SK-N-SH treated with all-trans-retinoic acid at 6 μM for 48 hours (cell line): ENCODE results near the gene RPP25L.

ENCODE experiments used
- ATAC-seq: fragments of 200-7000 bp; cut with Tn5 transposase; 3 replicates; pipeline ENCODE4 v1.9.1; 2020; ENCODE audit warnings: mild to moderate bottlenecking, moderate library complexity
- ARNTL ChIP-seq: fragments of 450-650 bp; formaldehyde crosslinking; IDR thresholded peaks from 2 replicates; pipeline ENCODE4 v1.5.0; 2020; ENCODE audit warnings: low read depth, mild to moderate bottlenecking, moderate library complexity, borderline replicate concordance
- BACH2 ChIP-seq: fragments of 250-450 bp; sonication (Bioruptor Pico); IDR thresholded peaks from 2 replicates; pipeline ENCODE4 v1.9.0; 2021; ENCODE audit warnings: mild to moderate bottlenecking, borderline replicate concordance
- CREB5 ChIP-seq: fragments of 250-450 bp; sonication (Bioruptor Pico); IDR thresholded peaks from 2 replicates; pipeline ENCODE4 v1.5.1; 2020; ENCODE audit warnings: low read depth, mild to moderate bottlenecking, moderate library complexity
- CSDC2 ChIP-seq: fragments of 250-450 bp; sonication (Bioruptor Pico); IDR thresholded peaks from 2 replicates; pipeline ENCODE4 v1.5.0; 2020; ENCODE audit warnings: mild to moderate bottlenecking, moderate library complexity
- CSRNP3 ChIP-seq: fragments of 250-450 bp; sonication (Bioruptor Pico); IDR thresholded peaks from 2 replicates; pipeline ENCODE4 v1.5.1; 2021; ENCODE audit warnings: mild to moderate bottlenecking, moderate library complexity
- ESRRG ChIP-seq: fragments of 250-450 bp; sonication (Bioruptor Pico); IDR thresholded peaks from 2 replicates; pipeline ENCODE4 v1.6.1; 2021; ENCODE audit warnings: mild to moderate bottlenecking
- GLIS3 ChIP-seq: fragments of 250-450 bp; sonication (Bioruptor Pico); IDR thresholded peaks from 2 replicates; pipeline ENCODE4 v1.5.0; 2020; ENCODE audit warnings: mild to moderate bottlenecking, moderate library complexity
- ISL1 ChIP-seq: fragments of 250-450 bp; sonication (Bioruptor Pico); IDR thresholded peaks from 2 replicates; pipeline ENCODE4 v2.1.2; 2022; ENCODE audit warnings: mild to moderate bottlenecking, moderate library complexity
- OSR1 ChIP-seq: fragments of 250-450 bp; sonication (Bioruptor Pico); IDR thresholded peaks from 2 replicates; pipeline ENCODE4 v1.8.0; 2022; ENCODE audit warnings: moderate library complexity, mild to moderate bottlenecking, inconsistent platforms
- POU6F1 ChIP-seq: fragments of 250-450 bp; sonication (Bioruptor Pico); IDR thresholded peaks from 2 replicates; pipeline ENCODE4 v1.8.0; 2021; ENCODE audit warnings: low read depth, mild to moderate bottlenecking, moderate library complexity, borderline replicate concordance
- PPARA ChIP-seq: fragments of 250-450 bp; sonication (Bioruptor Pico); IDR thresholded peaks from 2 replicates; pipeline ENCODE4 v1.5.0; 2020; ENCODE audit warnings: mild to moderate bottlenecking, borderline replicate concordance
- RARB ChIP-seq: fragments of 250-450 bp; sonication (Bioruptor Pico); IDR thresholded peaks from 2 replicates; pipeline ENCODE4 v1.8.0; 2021; ENCODE audit warnings: mild to moderate bottlenecking, moderate library complexity
- SNAI2 ChIP-seq: fragments of 250-450 bp; sonication (Bioruptor Pico); IDR thresholded peaks from 2 replicates; pipeline ENCODE4 v1.5.0; 2020; ENCODE audit warnings: mild to moderate bottlenecking, moderate library complexity
- TCF4 ChIP-seq: fragments of 250-450 bp; sonication (Bioruptor Pico); IDR thresholded peaks from 2 replicates; pipeline ENCODE4 v1.8.0; 2021; ENCODE audit warnings: mild to moderate bottlenecking, moderate library complexity, borderline replicate concordance
- TOX ChIP-seq: fragments of 250-450 bp; sonication (Bioruptor Pico); IDR thresholded peaks from 2 replicates; pipeline ENCODE4 v1.8.0; 2021; ENCODE audit warnings: mild to moderate bottlenecking, moderate library complexity, borderline replicate concordance
- TSHZ2 ChIP-seq: fragments of 250-450 bp; sonication (Bioruptor Pico); IDR thresholded peaks from 2 replicates; pipeline ENCODE4 v1.5.0; 2020; ENCODE audit warnings: mild to moderate bottlenecking, moderate library complexity
- ZC3H10 ChIP-seq: fragments of 250-450 bp; sonication (Bioruptor Pico); IDR thresholded peaks from 2 replicates; pipeline ENCODE4 v1.5.1; 2021; ENCODE audit warnings: mild to moderate bottlenecking, moderate library complexity
- ZFP3 ChIP-seq: fragments of 250-450 bp; sonication (Bioruptor Pico); IDR thresholded peaks from 2 replicates; pipeline ENCODE4 v1.5.0; 2020; ENCODE audit warnings: mild to moderate bottlenecking, moderate library complexity
- ZNF565 ChIP-seq: fragments of 450-650 bp; formaldehyde crosslinking; conservative IDR thresholded peaks from 2 replicates; pipeline ENCODE4 v1.5.0; 2020; ENCODE audit warnings: low read depth, mild to moderate bottlenecking, moderate library complexity
- ZNF70 ChIP-seq: fragments of 450-650 bp; formaldehyde crosslinking; IDR thresholded peaks from 2 replicates; pipeline ENCODE4 v1.5.0; 2020; ENCODE audit warnings: mild to moderate bottlenecking, moderate library complexity
- TF ChIP-seq, protein P1 (sequence below): fragments of 250-450 bp; sonication (Bioruptor Pico); IDR thresholded peaks from 2 replicates; pipeline ENCODE4 v1.8.0; 2020; ENCODE audit warnings: mild to moderate bottlenecking, moderate library complexity, borderline replicate concordance

RPP25L gene

GRCh38 chr9:34648673-34649072, 36.8 kb upstream of the RPP25L start:
- no peak for ATAC-seq

DNA sequence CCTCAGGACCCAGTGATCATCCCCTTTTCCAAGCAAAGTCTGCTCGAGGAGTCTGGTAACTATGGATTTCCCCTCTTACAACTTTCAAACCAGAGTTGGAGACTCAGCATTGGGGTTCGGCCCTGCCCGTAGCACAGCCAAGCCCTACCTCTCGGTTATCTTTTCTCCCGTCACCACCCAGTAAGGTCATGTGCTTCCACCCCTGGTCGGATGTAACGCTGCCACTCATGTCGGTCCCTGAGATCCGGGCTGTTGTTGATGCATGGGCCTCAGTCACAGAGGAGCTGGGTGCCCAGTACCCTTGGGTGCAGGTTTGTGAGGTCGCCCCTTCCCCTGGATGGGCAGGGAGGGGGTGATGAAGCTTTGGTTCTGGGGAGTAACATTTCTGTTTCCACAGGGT, 35.8 kb upstream of the RPP25L start:
- ATAC-seq = no peak
- TF ChIP-seq ARNTL (CRISPR knock-in tag) (no peak), CSRNP3 (CRISPR knock-in tag) (no peak), ISL1 (CRISPR knock-in tag) (no peak), ZNF70 (CRISPR knock-in tag) (no peak), RARB (CRISPR knock-in tag) (no peak), ESRRG (CRISPR knock-in tag) (no peak), TOX (CRISPR knock-in tag) (no peak), ZNF565 (CRISPR knock-in tag) (no peak), TSHZ2 (CRISPR knock-in tag) (no peak), ZFP3 (CRISPR knock-in tag) (no peak), OSR1 (CRISPR knock-in tag) (no peak)
- TF ChIP-seq, all 23 proteins: peak for 0

More at GRCh38 chr9:34648673-34649072, 36.8 kb upstream of the RPP25L start:
- TF ChIP-seq TOX (CRISPR knock-in tag) (no peak), TSHZ2 (CRISPR knock-in tag) (no peak), CSDC2 (CRISPR knock-in tag) (no peak), POU6F1 (CRISPR knock-in tag) (no peak), ESRRG (CRISPR knock-in tag) (no peak), ARNTL (CRISPR knock-in tag) (no peak), TCF4 (CRISPR knock-in tag) (no peak), ZC3H10 (CRISPR knock-in tag) (no peak), CREB5 (CRISPR knock-in tag) (no peak), PPARA (no peak), BACH2 (CRISPR knock-in tag) (no peak), SNAI2 (CRISPR knock-in tag) (no peak), ZNF70 (CRISPR knock-in tag) (no peak), GLIS3 (CRISPR knock-in tag) (no peak), ZNF565 (CRISPR knock-in tag) (no peak), OSR1 (CRISPR knock-in tag) (no peak)
- TF ChIP-seq, protein P1, sequence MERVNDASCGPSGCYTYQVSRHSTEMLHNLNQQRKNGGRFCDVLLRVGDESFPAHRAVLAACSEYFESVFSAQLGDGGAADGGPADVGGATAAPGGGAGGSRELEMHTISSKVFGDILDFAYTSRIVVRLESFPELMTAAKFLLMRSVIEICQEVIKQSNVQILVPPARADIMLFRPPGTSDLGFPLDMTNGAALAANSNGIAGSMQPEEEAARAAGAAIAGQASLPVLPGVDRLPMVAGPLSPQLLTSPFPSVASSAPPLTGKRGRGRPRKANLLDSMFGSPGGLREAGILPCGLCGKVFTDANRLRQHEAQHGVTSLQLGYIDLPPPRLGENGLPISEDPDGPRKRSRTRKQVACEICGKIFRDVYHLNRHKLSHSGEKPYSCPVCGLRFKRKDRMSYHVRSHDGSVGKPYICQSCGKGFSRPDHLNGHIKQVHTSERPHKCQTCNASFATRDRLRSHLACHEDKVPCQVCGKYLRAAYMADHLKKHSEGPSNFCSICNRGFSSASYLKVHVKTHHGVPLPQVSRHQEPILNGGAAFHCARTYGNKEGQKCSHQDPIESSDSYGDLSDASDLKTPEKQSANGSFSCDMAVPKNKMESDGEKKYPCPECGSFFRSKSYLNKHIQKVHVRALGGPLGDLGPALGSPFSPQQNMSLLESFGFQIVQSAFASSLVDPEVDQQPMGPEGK (CRISPR knock-in tag) = no peak
